Motor neuron (in vitro differentiated cells): Measurements from ENCODE around the gene KCNQ1. TPM values are rescaled to one million over a fixed set of nuclear protein-coding genes. Genes with fewer than 3 reads are reported as not detected.

Source experiments
- ATAC-seq, 8 experiments: fragments of 200-7000 bp; cut with Tn5 transposase; replicated peaks in 6 of 8; 2 replicates each; pipeline ENCODE4 v1.8.0; 2021; ENCODE audit warnings: mild to moderate bottlenecking in 8 of 8, moderate library complexity in 8 of 8
- H3K27ac ChIP-seq, 2 donors: fragments of 250-450 bp; sonication (Bioruptor Pico); 2 replicates each; pipeline ENCODE4 v1.9.0; 2021; ENCODE audit warnings: antibody characterized with exemption in 2 of 2, mild to moderate bottlenecking in 2 of 2, moderate library complexity in 1 of 2
- H3K4me1 ChIP-seq, 2 donors: fragments of 250-450 bp; sonication (Bioruptor Pico); replicated peaks in 1 of 2; 2 replicates each; pipeline ENCODE4 v1.6.1; 2021; ENCODE audit warnings: antibody characterized with exemption in 2 of 2, mild to moderate bottlenecking in 2 of 2, moderate library complexity in 1 of 2
- H3K4me3 ChIP-seq, 5 donors: fragments of 250-450 bp; sonication (Bioruptor Pico); 2 replicates each; pipeline ENCODE4 v1.9.0; 2021; ENCODE audit warnings: antibody characterized with exemption in 5 of 5, mild to moderate bottlenecking in 5 of 5, moderate library complexity in 4 of 5
- WGBS, 10 experiments: fragments of 450-650 bp; shearing (Covaris generic); methylation state at CpG; one replicate each; pipeline ENCODE4 v1.0.0; 2022; 5-methylcytosine and 5-hydroxymethylcytosine counted together
- in situ Hi-C, 9 experiments: fragments of 400-800 bp; cut with MboI; loops; one replicate each; pipeline ENCODE4 v1.15.0; 2021; ENCODE audit warnings: low sequenced_read_pairs in 9 of 9, low pct_unique_long_range_greater_than_20kb in 2 of 9; ENCODE audit not compliant: unreplicated experiment in 9 of 9
- total RNA-seq, 8 experiments: library from RNA; unstranded; fragments of 300-600 nt; gene quantifications; 2 replicates each; pipeline versions ENCODE4 v1.2.3 to v1.2.4, GENCODE V29; 2022

The KCNQ1 gene
- total RNA-seq, 8 experiments from 2014 or later, result 0.04 to 0.66 (median 0.20) TPM; not detected in 2

GRCh38 chr11:2890466-2891294 is 445.9 kb downstream of the KCNQ1 start:
- in situ Hi-C loops, result loop anchor here (10.0 to 25.0 kb wide), 8 partner anchors 203 to 703 kb away; partner anchors contain the start of genes KCNQ1OT1 (in 5 of the 9), TSSC4 (in 2 of the 9), KCNQ1 (in 1 of the 9) and TRPM5 (in 1 of the 9)
- Histone ChIP-seq H3K4me3 (no peak overlapping the region), H3K27ac (no peak overlapping the region), H3K4me1 (peaks cover 26 to 31% of the 10 kb centered on the region in 2 donors)
- WGBS, 10 experiments, result 69 to 100% (median 100%) methylated on average over 1 to 2 of the region's 28 CpGs; no CpG with 5 or more reads in 7 of the 10 experiments
- ATAC-seq, result no peak

GRCh38 chr11:2891326-2892214 is 446.8 kb downstream of the KCNQ1 start:
- 39 to 100% (median 60%) methylated on average over 2 to 4 of the region's 17 CpGs; no CpG with 5 or more reads in 4 of the 10 experiments for WGBS, 10 experiments
- ATAC-seq, result no peak
- in situ Hi-C loops, result loop anchor here (10.0 to 25.0 kb wide), 8 partner anchors 204 to 704 kb away; partner anchors contain the start of genes KCNQ1OT1 (in 5 of the 9), TSSC4 (in 2 of the 9), KCNQ1 (in 1 of the 9) and TRPM5 (in 1 of the 9)
- Histone ChIP-seq H3K4me3 (no peak overlapping the region), H3K4me1 (peaks cover 21 to 25% of the 10 kb centered on the region in 2 donors), H3K27ac (no peak overlapping the region)

- peak overlapping the region in 1 of 2 donors; percentile 29 for H3K27ac ChIP-seq
- H3K4me1 ChIP-seq, result peaks cover 12 to 17% of the 10 kb centered on the region in 2 donors
- ATAC-seq, result peak; percentile 32 to 79 (median 72)
- 0 to 83% methylated on average over 1 to 2 of the region's 34 CpGs; no CpG with 5 or more reads in 8 of the 10 experiments for WGBS, 10 experiments
- peak overlapping the region in 4 of 5 donors; percentile 4 to 28 (median 19) for H3K4me3 ChIP-seq
- in situ Hi-C loops, result loop anchor here (10.0 to 25.0 kb wide), 8 partner anchors 205 to 705 kb away; partner anchors contain the start of genes KCNQ1OT1 (in 5 of the 9), TSSC4 (in 2 of the 9), KCNQ1 (in 1 of the 9) and TRPM5 (in 1 of the 9)
Measured at GRCh38 chr11:2892215-2892966, 447.6 kb downstream of the KCNQ1 start.

- in situ Hi-C loops, result loop anchor here (10.0 to 25.0 kb wide), 8 partner anchors 206 to 706 kb away; partner anchors contain the start of genes KCNQ1OT1 (in 5 of the 9), TSSC4 (in 2 of the 9), KCNQ1 (in 1 of the 9) and TRPM5 (in 1 of the 9)
- 0 to 40% methylated on average over 1 of the region's 4 CpGs; no CpG with 5 or more reads in 8 of the 10 experiments for WGBS, 10 experiments
- peak in 1 of 8 experiments; percentile 33 for ATAC-seq
- no peak overlapping the region for H3K27ac ChIP-seq
- H3K4me1 ChIP-seq, result peaks cover 10 to 13% of the 10 kb centered on the region in 2 donors
- peak overlapping the region in 2 of 5 donors; percentile 15 to 23 for H3K4me3 ChIP-seq
Measured at GRCh38 chr11:2892967-2893528, 448.2 kb downstream of the KCNQ1 start.

GRCh38 chr11:2893935-2894334 is 449.1 kb downstream of the KCNQ1 start:
- Histone ChIP-seq H3K4me1 (peaks cover 10 to 11% of the 10 kb centered on the region in 2 donors), H3K4me3 (no peak overlapping the region), H3K27ac (no peak overlapping the region)
- 61 to 100% (median 80%) methylated on average over 1 to 4 of the region's 4 CpGs; no CpG with 5 or more reads in 3 of the 10 experiments for WGBS, 10 experiments
- in situ Hi-C loops, result loop anchor here (10.0 to 25.0 kb wide), 8 partner anchors 207 to 707 kb away; partner anchors contain the start of genes KCNQ1OT1 (in 5 of the 9), TSSC4 (in 2 of the 9), KCNQ1 (in 1 of the 9) and TRPM5 (in 1 of the 9)
- ATAC-seq, result no peak

GRCh38 chr11:2896047-2896446 is 451.2 kb downstream of the KCNQ1 start:
- Histone ChIP-seq H3K4me3 (no peak overlapping the region), H3K27ac (no peak overlapping the region), H3K4me1 (peaks cover 10 to 11% of the 10 kb centered on the region in 2 donors)
- in situ Hi-C loops, result loop anchor here (10.0 to 25.0 kb wide), 8 partner anchors 209 to 709 kb away; partner anchors contain the start of genes KCNQ1OT1 (in 5 of the 9), TSSC4 (in 2 of the 9), KCNQ1 (in 1 of the 9) and TRPM5 (in 1 of the 9)
- WGBS, 10 experiments, result 20 to 100% (median 63%) methylated on average over 1 to 3 of the region's 9 CpGs; no CpG with 5 or more reads in 5 of the 10 experiments
- no peak for ATAC-seq

GRCh38 chr11:2897048-2897447 is 452.2 kb downstream of the KCNQ1 start:
- in situ Hi-C loops, result loop anchor here (10.0 to 25.0 kb wide), 8 partner anchors 210 to 710 kb away; partner anchors contain the start of genes KCNQ1OT1 (in 5 of the 9), TSSC4 (in 2 of the 9), KCNQ1 (in 1 of the 9) and TRPM5 (in 1 of the 9)
- WGBS, 10 experiments, result 90% methylated on average over 2 of the region's 6 CpGs; no CpG with 5 or more reads in 9 of the 10 experiments
- H3K4me1 ChIP-seq, result peaks cover 2 to 3% of the 10 kb centered on the region in 2 donors
- no peak for ATAC-seq
- no peak overlapping the region for H3K27ac ChIP-seq
- no peak overlapping the region for H3K4me3 ChIP-seq

GRCh38 chr11:2898366-2899079 is 453.7 kb downstream of the KCNQ1 start:
- in situ Hi-C loops, result loop anchor here (10.0 to 25.0 kb wide), 8 partner anchors 211 to 711 kb away; partner anchors contain the start of genes KCNQ1OT1 (in 5 of the 9), TSSC4 (in 2 of the 9), KCNQ1 (in 1 of the 9) and TRPM5 (in 1 of the 9)
- peak in 7 of 8 experiments; percentile 12 to 51 (median 32) for ATAC-seq
- H3K4me3 ChIP-seq, result no peak overlapping the region
- WGBS, 10 experiments, result 40 to 66% methylated on average over 2 to 6 of the region's 12 CpGs; no CpG with 5 or more reads in 8 of the 10 experiments
- H3K4me1 ChIP-seq, result peaks cover 0 to 8% of the 10 kb centered on the region in 2 donors
- no peak overlapping the region for H3K27ac ChIP-seq
